Skeletal muscle satellite cell (primary cell): Measurements from ENCODE around the gene EXOC4.

ENCODE experiments used
- H3K27me3 ChIP-seq: 2 replicates; pipeline ENCODE4 v1.7.0; 2013; ENCODE audit warnings: low read length; ENCODE audit not compliant: control insufficient read depth, insufficient read depth
- H3K36me3 ChIP-seq: 2 replicates; pipeline ENCODE4 v1.7.0; 2013; ENCODE audit warnings: mild to moderate bottlenecking, control low read depth, low read length; ENCODE audit not compliant: insufficient read depth
- H3K4me1 ChIP-seq: 2 replicates; pipeline ENCODE4 v1.7.0; 2013; ENCODE audit warnings: low read length; ENCODE audit not compliant: control insufficient read depth, insufficient read depth
- H3K4me2 ChIP-seq: 2 replicates; pipeline ENCODE4 v1.7.0; 2013; ENCODE audit warnings: mild to moderate bottlenecking, low read length
- H3K4me3 ChIP-seq: 2 replicates; pipeline ENCODE4 v1.7.0; 2013; ENCODE audit warnings: low read length
- H3K9ac ChIP-seq: 2 replicates; pipeline ENCODE4 v1.7.0; 2013; ENCODE audit warnings: mild to moderate bottlenecking, low read depth, low read length, moderate library complexity
- H3K9me3 ChIP-seq: replicated peaks from 2 replicates; pipeline ENCODE4 v1.7.0; 2013; ENCODE audit warnings: mild to moderate bottlenecking, control low read depth, low read length

EXOC4 gene

DNA sequence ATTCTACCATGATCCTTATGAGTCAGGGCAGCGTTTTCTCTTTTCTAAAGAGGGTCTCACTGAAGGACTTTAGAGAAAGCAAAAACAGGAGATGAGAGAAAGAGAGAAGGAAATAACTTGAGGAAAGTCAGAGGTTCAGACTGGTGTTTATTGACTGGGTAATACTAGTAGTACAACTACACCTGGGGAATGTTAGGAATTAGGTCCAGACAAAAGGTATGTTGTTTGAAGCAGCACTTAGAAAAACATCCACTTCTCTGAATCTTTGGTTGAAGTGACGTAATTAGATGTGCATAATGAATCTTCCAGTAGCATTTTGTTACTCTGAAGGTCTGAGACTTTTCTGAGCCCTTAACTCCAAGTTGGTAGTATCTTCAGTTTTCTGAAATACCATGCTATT, 494.0 kb downstream of the EXOC4 start:
- Histone ChIP-seq H3K27me3 (no peaks in the 10 kb centered on the region), H3K4me1 (no peaks in the 10 kb centered on the region), H3K36me3 (no peaks in the 10 kb centered on the region), H3K4me2 (no peak overlapping the region), H3K4me3 (no peak overlapping the region), H3K9me3 (no peaks in the 10 kb centered on the region), H3K9ac (no peak overlapping the region)

- H3K27me3 ChIP-seq: no peaks in the 10 kb centered on the region
- no peak overlapping the region for H3K4me3 ChIP-seq
- H3K36me3 ChIP-seq: no peaks in the 10 kb centered on the region
- no peak overlapping the region for H3K9ac ChIP-seq
- H3K4me2 ChIP-seq: no peak overlapping the region
- no peaks in the 10 kb centered on the region for H3K4me1 ChIP-seq
- no peaks in the 10 kb centered on the region for H3K9me3 ChIP-seq
Measured at GRCh38 chr7:133748443-133749407, 495.8 kb downstream of the EXOC4 start.

DNA sequence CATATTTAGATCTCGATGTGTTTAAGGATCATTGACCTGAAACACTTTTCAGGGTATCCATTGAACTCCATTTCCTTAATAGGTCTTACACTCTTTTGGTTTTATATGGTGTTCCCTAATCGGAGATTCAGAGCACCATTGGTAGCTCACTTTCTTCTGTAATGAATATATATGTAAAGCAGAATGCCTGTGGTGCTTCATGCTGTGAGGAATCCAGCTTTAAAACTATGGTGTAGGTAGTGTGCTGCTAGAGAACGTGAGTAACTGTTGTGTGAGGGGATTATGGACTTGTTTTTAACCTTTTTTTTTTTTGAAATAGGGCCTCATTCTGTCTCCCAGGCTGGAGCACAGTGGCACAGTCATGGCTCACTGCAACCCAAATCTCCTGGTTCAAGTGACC, 497.4 kb downstream of the EXOC4 start:
- Histone ChIP-seq H3K27me3 (no peaks in the 10 kb centered on the region), H3K9ac (no peak overlapping the region), H3K4me3 (no peak overlapping the region), H3K4me2 (no peak overlapping the region), H3K9me3 (no peaks in the 10 kb centered on the region), H3K4me1 (no peaks in the 10 kb centered on the region), H3K36me3 (no peaks in the 10 kb centered on the region)

GRCh38 chr7:133751079-133751478, 498.2 kb downstream of the EXOC4 start:
- Histone ChIP-seq H3K36me3 (no peaks in the 10 kb centered on the region), H3K27me3 (no peaks in the 10 kb centered on the region), H3K9ac (no peak overlapping the region), H3K4me3 (no peak overlapping the region), H3K9me3 (no peaks in the 10 kb centered on the region), H3K4me1 (no peaks in the 10 kb centered on the region), H3K4me2 (no peak overlapping the region)

DNA sequence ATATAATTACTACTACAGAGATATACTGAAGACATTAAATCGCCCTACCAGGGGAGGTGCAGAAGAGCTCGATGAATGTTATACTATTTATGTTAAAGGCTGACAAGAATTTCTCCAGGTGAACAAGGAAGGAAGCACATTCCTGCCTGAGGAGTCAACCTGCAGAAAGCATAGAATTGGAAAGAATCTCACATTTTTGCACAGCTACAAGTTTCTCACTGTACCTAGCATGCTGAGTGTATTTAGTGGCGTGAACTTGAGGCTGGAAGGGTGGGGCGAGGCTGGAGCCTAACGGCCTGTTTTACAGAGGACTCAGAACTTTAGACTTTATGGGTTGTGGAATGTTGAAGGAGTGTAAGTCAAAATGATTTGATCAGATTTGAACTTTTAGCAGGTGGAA, 500.6 kb downstream of the EXOC4 start:
- Histone ChIP-seq H3K27me3 (no peaks in the 10 kb centered on the region), H3K36me3 (no peaks in the 10 kb centered on the region), H3K9me3 (no peaks in the 10 kb centered on the region), H3K4me3 (no peak overlapping the region), H3K4me2 (no peak overlapping the region), H3K4me1 (no peaks in the 10 kb centered on the region), H3K9ac (no peak overlapping the region)

- H3K4me1 ChIP-seq: no peaks in the 10 kb centered on the region
- no peak overlapping the region for H3K9ac ChIP-seq
- no peaks in the 10 kb centered on the region for H3K36me3 ChIP-seq
- no peak overlapping the region for H3K4me2 ChIP-seq
- H3K4me3 ChIP-seq: no peak overlapping the region
- H3K9me3 ChIP-seq: no peaks in the 10 kb centered on the region
- H3K27me3 ChIP-seq: no peaks in the 10 kb centered on the region
Measured at GRCh38 chr7:133754708-133755107, 501.8 kb downstream of the EXOC4 start.

DNA sequence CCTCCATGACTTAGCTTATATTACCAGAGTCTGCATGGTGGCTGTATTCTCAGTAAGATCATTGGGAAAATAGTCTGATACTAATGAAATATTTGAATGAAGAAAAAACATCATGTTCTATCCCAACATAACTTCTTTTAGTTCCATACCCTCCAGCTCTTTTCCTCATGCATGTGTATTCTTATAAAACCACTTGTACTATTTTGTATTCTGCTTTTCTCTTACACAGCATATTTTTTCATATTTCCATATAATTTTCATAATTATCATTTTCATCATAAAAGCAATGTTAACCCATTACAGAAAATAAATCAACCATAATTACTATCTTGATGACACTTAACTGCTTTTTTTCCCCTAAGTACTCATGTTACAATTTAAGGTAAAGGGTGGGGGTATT, 503.0 kb downstream of the EXOC4 start:
- Histone ChIP-seq H3K9ac (no peak overlapping the region), H3K4me1 (no peaks in the 10 kb centered on the region), H3K4me2 (no peak overlapping the region), H3K4me3 (no peak overlapping the region), H3K36me3 (no peaks in the 10 kb centered on the region), H3K27me3 (no peaks in the 10 kb centered on the region), H3K9me3 (no peaks in the 10 kb centered on the region)

DNA sequence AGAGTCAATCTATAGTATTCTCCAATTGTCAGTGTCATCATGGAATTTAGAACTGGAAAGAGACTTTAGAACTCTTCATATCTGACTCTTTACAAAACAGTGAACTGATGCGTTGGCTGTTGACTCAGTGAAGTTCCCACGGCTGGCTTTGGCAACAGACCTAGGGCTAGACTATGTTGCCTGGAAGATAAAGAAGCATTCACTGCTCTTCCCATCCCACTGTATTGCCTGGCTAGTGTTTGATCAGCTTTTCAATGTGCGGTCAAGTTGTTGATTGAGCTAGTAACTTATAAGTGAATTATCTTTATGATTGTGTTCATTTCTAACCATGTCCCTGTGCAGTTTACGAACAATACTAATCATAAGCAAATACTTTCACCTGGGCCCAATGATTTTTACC, 508.6 kb downstream of the EXOC4 start:
- no peak overlapping the region for H3K9ac ChIP-seq
- no peak overlapping the region for H3K4me3 ChIP-seq
- no peak overlapping the region for H3K4me2 ChIP-seq
- no peaks in the 10 kb centered on the region for H3K9me3 ChIP-seq
- H3K36me3 ChIP-seq: no peaks in the 10 kb centered on the region
- no peaks in the 10 kb centered on the region for H3K4me1 ChIP-seq
- H3K27me3 ChIP-seq: no peaks in the 10 kb centered on the region

GRCh38 chr7:133763076-133763640, 510.3 kb downstream of the EXOC4 start:
- Histone ChIP-seq H3K4me3 (no peak overlapping the region), H3K9ac (no peak overlapping the region), H3K4me2 (no peak overlapping the region), H3K36me3 (no peaks in the 10 kb centered on the region), H3K4me1 (no peaks in the 10 kb centered on the region), H3K9me3 (no peaks in the 10 kb centered on the region), H3K27me3 (no peaks in the 10 kb centered on the region)

DNA sequence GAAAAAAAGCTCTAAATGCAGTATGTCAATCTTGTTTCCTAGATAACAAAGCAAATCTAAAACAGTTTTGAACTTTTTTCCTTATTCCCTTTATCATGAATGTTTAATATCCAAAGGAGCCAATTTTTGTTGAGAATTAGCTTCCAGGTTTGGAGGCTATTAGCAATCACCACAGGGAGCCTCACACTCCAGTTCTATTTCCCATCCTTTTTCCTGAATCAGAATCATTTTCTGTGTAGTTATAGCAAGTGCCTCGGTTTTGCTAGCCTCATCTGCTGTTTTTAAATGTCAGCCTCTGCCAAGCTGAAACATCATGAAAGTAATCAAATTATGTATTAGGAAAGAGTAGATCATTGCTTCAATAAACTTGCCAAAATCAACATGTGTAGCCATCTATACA, 516.8 kb downstream of the EXOC4 start:
- Histone ChIP-seq H3K27me3 (no peaks in the 10 kb centered on the region), H3K9me3 (no peaks in the 10 kb centered on the region), H3K36me3 (no peaks in the 10 kb centered on the region), H3K4me1 (peaks cover 10% of the 10 kb centered on the region), H3K4me3 (no peak overlapping the region), H3K9ac (no peak overlapping the region), H3K4me2 (no peak overlapping the region)

DNA sequence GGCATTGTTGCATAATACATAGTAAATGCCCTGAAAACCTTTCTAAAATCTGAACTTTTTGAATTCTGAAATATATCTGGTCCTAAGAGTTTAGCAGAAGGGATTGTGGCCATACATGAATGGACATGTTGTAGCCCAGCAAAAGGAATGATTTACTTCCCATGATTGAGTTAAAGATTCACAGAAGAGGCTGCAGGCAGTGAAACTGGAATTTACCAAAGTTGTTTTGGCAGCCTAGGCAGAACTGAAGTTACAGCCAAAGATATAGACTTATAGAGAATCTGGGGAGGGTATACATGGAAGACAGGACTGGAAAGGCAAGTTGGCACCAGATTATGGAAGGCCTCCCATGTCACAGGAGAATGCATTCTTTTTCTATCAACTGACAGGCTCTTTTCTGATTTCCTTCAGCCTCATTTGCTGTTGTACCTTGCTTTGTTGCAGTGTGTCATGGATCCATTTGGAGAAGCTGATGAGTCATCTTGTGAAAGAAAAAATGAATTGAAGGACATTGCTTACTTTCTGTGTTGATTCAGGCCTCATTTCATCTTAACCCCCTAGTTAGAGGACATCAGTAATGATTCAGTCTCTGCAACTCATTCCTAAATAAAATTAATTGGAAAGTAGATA, 518.1 kb downstream of the EXOC4 start:
- Histone ChIP-seq H3K27me3 (no peaks in the 10 kb centered on the region), H3K9me3 (no peaks in the 10 kb centered on the region), H3K9ac (no peak overlapping the region), H3K4me1 (peaks cover 10% of the 10 kb centered on the region), H3K4me3 (no peak overlapping the region), H3K36me3 (no peaks in the 10 kb centered on the region), H3K4me2 (no peak overlapping the region)
